Gastrocnemius medialis (tissue), 4 donors: ENCODE data around the gene GDA. TPM values are rescaled to one million over a fixed set of nuclear protein-coding genes. Genes with fewer than 3 reads are reported as not detected.
"Not testable (repeated sequence)": the region's sequence is repeated elsewhere in the genome, so short reads cannot be mapped to it uniquely, and the experiment has no call there.

Experiments used
- ATAC-seq, 2 donors: fragments of 150-250 bp; one replicate each; pipeline ENCODE4 v1.9.1; 2016
- DNase-seq, 2 donors: peaks; one replicate each; pipeline ENCODE4 v3.0.0-alpha.2; 2019
- H3K27ac ChIP-seq, 4 donors: fragments of 200-600 bp; sonication (generic); 1 replicate in 1 of 4; 2 replicates in 3 of 4; pipeline ENCODE4 v1.5.1; 2016 to 2018; ENCODE audit warnings: mild to moderate bottlenecking in 2 of 4, moderate library complexity in 1 of 4
- H3K27me3 ChIP-seq, 3 donors: fragments of 200-600 bp; sonication (generic) in 2 of 3; 1 replicate in 1 of 3; 2 replicates in 2 of 3; pipeline versions ENCODE4 v1.5.1 to v1.6.0; 2016 to 2019; ENCODE audit warnings: mild to moderate bottlenecking in 1 of 3, moderate library complexity in 1 of 3
- H3K36me3 ChIP-seq, 2 donors: fragments of 200-600 bp; sonication (generic) in 1 of 2; one replicate each; pipeline ENCODE4 v1.5.1; 2017 to 2018
- H3K4me1 ChIP-seq, 2 donors: fragments of 200-600 bp; sonication (generic) in 1 of 2; one replicate each; pipeline ENCODE4 v1.5.1; 2016 to 2017; ENCODE audit warnings: mild to moderate bottlenecking in 2 of 2
- H3K4me3 ChIP-seq, 4 donors: fragments of 200-600 bp; sonication (generic) in 3 of 4; 1 replicate in 1 of 4; 2 replicates in 3 of 4; pipeline ENCODE4 v1.5.1; 2016 to 2019; ENCODE audit warnings: mild to moderate bottlenecking in 2 of 4
- H3K9me3 ChIP-seq, 3 donors: fragments of 200-600 bp; sonication (generic) in 2 of 3; 1 replicate in 1 of 3; 2 replicates in 2 of 3; pipeline ENCODE4 v1.5.1; 2016 to 2019
- CTCF ChIP-seq, 5 experiments: fragments of 450-650 bp in 3 of 5; fragments of 200-600 bp in 2 of 5; sonication (generic) in 2 of 5; IDR thresholded peaks in 4 of 5; conservative IDR thresholded peaks in 1 of 5; 1 replicate in 4 of 5; 2 replicates in 1 of 5; pipeline ENCODE4 v1.5.1; 2016 to 2019; ENCODE audit warnings: antibody characterized with exemption in 5 of 5, mild to moderate bottlenecking in 3 of 5, moderate library complexity in 3 of 5
- POLR2A ChIP-seq, 2 donors: fragments of 450-650 bp; IDR thresholded peaks; one replicate each; pipeline ENCODE4 v1.6.1; 2017; ENCODE audit warnings: antibody characterized with exemption in 2 of 2, mild to moderate bottlenecking in 2 of 2, moderate library complexity in 2 of 2
- in situ Hi-C, 4 donors: fragments of 200-750 bp; cut with MboI; loops; one replicate each; pipeline versions ENCODE4 v1.15.0 to v1.8.0; 2017; ENCODE audit warnings: low sequenced_read_pairs in 4 of 4
- intact Hi-C: fragments of 100-400 bp; cut with DNase I; formaldehyde crosslinking; loops from one replicate; pipeline ENCODE4 v1.15.1; 2023; ENCODE audit warnings: low total_unique reads
- total RNA-seq, 4 donors: library from RNA; depleted of rRNA; stranded (reverse); fragments of >200 nt; gene quantifications; one replicate each; pipeline versions ENCODE4 v1.1.0 to v1.2.3, GENCODE V29; 2016

GDA gene
- total RNA-seq, 4 donors from 2014 or later: 0.62 to 2.5 (median 0.82) TPM; not detected in 1

GRCh38 chr9:72278959-72279358, 129.7 kb downstream of the GDA start:
- intact Hi-C loops: no loop called here
- H3K4me3 ChIP-seq: no peak overlapping the region
- H3K4me1 ChIP-seq: no peaks in the 10 kb centered on the region
- in situ Hi-C loops: loop anchor here in 3 of 4 donors (5.0 to 10.0 kb wide), 3 partner anchors 474 to 546 kb away; no protein-coding TSS in a partner anchor
- H3K27me3 ChIP-seq: no peaks in the 10 kb centered on the region
- ATAC-seq (no peak), DNase-seq (no peak)
- TF ChIP-seq CTCF (IDR thresholded peaks at IDR 0.05 in 4 of 5, conservative IDR thresholded peaks at IDR 0.05 in 1 of 5): no peak
- no peak for TF ChIP-seq POLR2A (IDR thresholded peaks at IDR 0.05)
- no peaks in the 10 kb centered on the region for H3K36me3 ChIP-seq
- no peak overlapping the region for H3K27ac ChIP-seq
- no peaks in the 10 kb centered on the region for H3K9me3 ChIP-seq

GRCh38 chr9:72280913-72281500, 131.8 kb downstream of the GDA start:
- in situ Hi-C loops: loop anchor here in 2 of 4 donors (5.0 kb wide), 3 partner anchors 311 to 541 kb away; no protein-coding TSS in a partner anchor
- H3K4me1 ChIP-seq: no peaks in the 10 kb centered on the region
- TF ChIP-seq CTCF (IDR thresholded peaks at IDR 0.05 in 4 of 5, conservative IDR thresholded peaks at IDR 0.05 in 1 of 5): peak; percentile 81 to 93 (median 86)
- TF ChIP-seq POLR2A (IDR thresholded peaks at IDR 0.05): no peak
- H3K36me3 ChIP-seq: no peaks in the 10 kb centered on the region
- H3K4me3 ChIP-seq: no peak overlapping the region
- no peaks in the 10 kb centered on the region for H3K9me3 ChIP-seq
- DNase-seq: peak; percentile 36 to 67
- H3K27ac ChIP-seq: no peak overlapping the region
- ATAC-seq: peak; percentile 89 to 96
- intact Hi-C loops: loop anchor here (2.0 kb wide), 2 partner anchors 472 to 544 kb away; no protein-coding TSS in a partner anchor
- H3K27me3 ChIP-seq: no peaks in the 10 kb centered on the region

- no peak overlapping the region for H3K27ac ChIP-seq
- intact Hi-C loops: no loop called here
- H3K4me3 ChIP-seq: no peak overlapping the region
- TF ChIP-seq CTCF (IDR thresholded peaks at IDR 0.05 in 4 of 5, conservative IDR thresholded peaks at IDR 0.05 in 1 of 5): no peak
- no peak for TF ChIP-seq POLR2A (IDR thresholded peaks at IDR 0.05)
- DNase-seq (no peak), ATAC-seq (no peak)
- in situ Hi-C loops: no loop called here
- H3K27me3 ChIP-seq: no peaks in the 10 kb centered on the region
- H3K36me3 ChIP-seq: no peaks in the 10 kb centered on the region
- peaks cover 0 to 11% of the 10 kb centered on the region in 2 donors for H3K4me1 ChIP-seq
- H3K9me3 ChIP-seq: no peaks in the 10 kb centered on the region
Observed at GRCh38 chr9:72289401-72289800, 140.2 kb downstream of the GDA start.

- H3K27me3 ChIP-seq: no peaks in the 10 kb centered on the region
- in situ Hi-C loops (no loop called here), intact Hi-C loops (loop anchor here (10.0 kb wide), 1 partner anchor 184 kb away; no protein-coding TSS in a partner anchor)
- TF ChIP-seq CTCF (IDR thresholded peaks at IDR 0.05 in 4 of 5, conservative IDR thresholded peaks at IDR 0.05 in 1 of 5): no peak
- TF ChIP-seq POLR2A (IDR thresholded peaks at IDR 0.05): no peak
- H3K27ac ChIP-seq: no peak overlapping the region
- no peak for ATAC-seq
- H3K4me3 ChIP-seq: no peak overlapping the region
- peaks cover 0 to 11% of the 10 kb centered on the region in 2 donors for H3K4me1 ChIP-seq
- no peaks in the 10 kb centered on the region for H3K36me3 ChIP-seq
- DNase-seq: no peak
- no peaks in the 10 kb centered on the region for H3K9me3 ChIP-seq
Observed at GRCh38 chr9:72290311-72290710, 141.1 kb downstream of the GDA start.

- in situ Hi-C loops, H3K27me3 ChIP-seq, H3K9me3 ChIP-seq, H3K4me3 ChIP-seq, ATAC-seq, H3K27ac ChIP-seq, H3K36me3 ChIP-seq, DNase-seq: not testable (repeated sequence)
- H3K4me1 ChIP-seq: peaks cover 0 to 11% of the 10 kb centered on the region in 2 donors
- intact Hi-C loops: loop anchor here (10.0 kb wide), 1 partner anchor 183 kb away; no protein-coding TSS in a partner anchor
Observed at GRCh38 chr9:72291576-72291975, 142.3 kb downstream of the GDA start.
